Trophoblast cell (in vitro differentiated cells and primary cell): Measurements from ENCODE around the gene CCDC9.

Experiments
- DNase-seq, 2 donors: peaks; one replicate each; pipeline ENCODE4 v3.0.0-alpha.2; 2016
- H2AFZ ChIP-seq: 2 replicates; pipeline ENCODE4 v1.6.1; 2013; ENCODE audit warnings: low read length, moderate library complexity, mild to moderate bottlenecking; ENCODE audit not compliant: insufficient read depth, poor library complexity
- H2AK5ac ChIP-seq: 2 replicates; pipeline ENCODE4 v1.6.1; 2013; ENCODE audit warnings: mild to moderate bottlenecking, low read length
- H2BK120ac ChIP-seq: 2 replicates; pipeline ENCODE4 v1.6.1; 2013; ENCODE audit warnings: low read length, mild to moderate bottlenecking, moderate library complexity; ENCODE audit not compliant: insufficient read depth, poor library complexity
- H2BK12ac ChIP-seq: 2 replicates; pipeline ENCODE4 v1.6.1; 2013; ENCODE audit warnings: mild to moderate bottlenecking, low read length, moderate library complexity
- H2BK5ac ChIP-seq: 2 replicates; pipeline ENCODE4 v1.6.1; 2013; ENCODE audit warnings: low read length, low read depth, moderate library complexity, mild to moderate bottlenecking; ENCODE audit not compliant: poor library complexity
- H3K14ac ChIP-seq: 2 replicates; pipeline ENCODE4 v1.6.1; 2013; ENCODE audit warnings: mild to moderate bottlenecking, low read length
- H3K18ac ChIP-seq: 2 replicates; pipeline ENCODE4 v1.6.1; 2013; ENCODE audit warnings: mild to moderate bottlenecking, low read length
- H3K23ac ChIP-seq: 2 replicates; pipeline ENCODE4 v1.6.1; 2013; ENCODE audit warnings: low read length
- H3K27ac ChIP-seq: 2 replicates; pipeline ENCODE4 v1.5.1; 2013; ENCODE audit warnings: low read depth, mild to moderate bottlenecking, inconsistent platforms, low read length, moderate library complexity
- H3K27me3 ChIP-seq: 2 replicates; pipeline ENCODE4 v1.6.1; 2013; ENCODE audit warnings: inconsistent platforms, mild to moderate bottlenecking, low read length, moderate library complexity; ENCODE audit not compliant: insufficient read depth
- H3K36me3 ChIP-seq, 2 experiments: 1 replicate in 1 of 2; 2 replicates in 1 of 2; pipeline ENCODE4 v1.6.1; 2013; ENCODE audit warnings: low read length in 2 of 2, mild to moderate bottlenecking in 2 of 2, moderate library complexity in 1 of 2; ENCODE audit not compliant: insufficient read depth in 2 of 2, control insufficient read depth in 1 of 2
- H3K4ac ChIP-seq: 2 replicates; pipeline ENCODE4 v1.6.1; 2013; ENCODE audit warnings: low read depth, mild to moderate bottlenecking, low read length, moderate library complexity
- H3K4me1 ChIP-seq, 2 experiments: 1 replicate in 1 of 2; 2 replicates in 1 of 2; pipeline ENCODE4 v1.6.1; 2013; ENCODE audit warnings: low read length in 2 of 2, mild to moderate bottlenecking in 2 of 2, moderate library complexity in 1 of 2; ENCODE audit not compliant: insufficient read depth in 2 of 2, control insufficient read depth in 1 of 2
- H3K4me2 ChIP-seq: 2 replicates; pipeline ENCODE4 v1.6.1; 2013; ENCODE audit warnings: inconsistent platforms, mild to moderate bottlenecking, low read length, moderate library complexity
- H3K4me3 ChIP-seq: 2 replicates; pipeline ENCODE4 v1.5.1; 2013; ENCODE audit warnings: mild to moderate bottlenecking, low read depth, low read length, inconsistent platforms
- H3K79me1 ChIP-seq: one replicate; pipeline ENCODE4 v1.6.1; 2013; ENCODE audit warnings: low read length
- H3K79me2 ChIP-seq: 2 replicates; pipeline ENCODE4 v1.6.1; 2013; ENCODE audit warnings: low read length, mild to moderate bottlenecking; ENCODE audit not compliant: control insufficient read depth, insufficient read depth, poor library complexity
- H3K9ac ChIP-seq: 2 replicates; pipeline ENCODE4 v1.6.1; 2013; ENCODE audit warnings: mild to moderate bottlenecking, low read length
- H3K9me3 ChIP-seq: 2 replicates; pipeline ENCODE4 v1.6.1; 2013; ENCODE audit warnings: low read depth, mild to moderate bottlenecking, control low read depth, inconsistent platforms, low read length; ENCODE audit not compliant: insufficient read depth
- H4K12ac ChIP-seq: 2 replicates; pipeline ENCODE4 v1.6.1; 2013; ENCODE audit warnings: low read depth, mild to moderate bottlenecking, low read length, moderate library complexity
- H4K8ac ChIP-seq: 2 replicates; pipeline ENCODE4 v1.6.1; 2013; ENCODE audit warnings: low read depth, mild to moderate bottlenecking, low read length, moderate library complexity
- H4K91ac ChIP-seq: one replicate; pipeline ENCODE4 v1.6.1; 2013; ENCODE audit warnings: low read depth, mild to moderate bottlenecking, low read length, moderate library complexity
- WGBS: extraction: QIAGEN DNeasy Blood & Tissue Kit; methylation state at CpG from one replicate; pipeline ENCODE4 v1.1.7; 2013; ENCODE audit warnings: missing lambda C conversion rate; ENCODE audit not compliant: insufficient read length, insufficient coverage; ENCODE audit errors: extremely low coverage; 5-methylcytosine and 5-hydroxymethylcytosine counted together

CCDC9 gene

GRCh38 chr19:47309608-47310007, 53.3 kb downstream of the CCDC9 start, which contains the start of gene C5AR1:
TSS of gene C5AR1 (plus strand) at chr19:47309861. CDS start at chr19:47309896, 35 bp downstream.
- Histone ChIP-seq H2BK12ac (no peak within 1 kb of the TSS), H3K9me3 (no peaks in the 10 kb centered on the region)
- no CpG with 5 or more reads among the region's 12 CpGs for WGBS

GRCh38 chr19:47310323-47310722, 54.0 kb downstream of the CCDC9 start:
- Histone ChIP-seq H2BK120ac (no peak overlapping the region), H3K4me3 (no peak overlapping the region), H2AFZ (no peak overlapping the region), H3K27me3 (no peaks in the 10 kb centered on the region), H4K8ac (no peak overlapping the region), H3K14ac (no peak overlapping the region), H3K9me3 (no peaks in the 10 kb centered on the region), H3K27ac (no peak overlapping the region), H2BK5ac (no peak overlapping the region), H3K79me1 (no peaks in the 10 kb centered on the region), H3K79me2 (no peaks in the 10 kb centered on the region), H3K4me2 (no peak overlapping the region), H4K12ac (no peak overlapping the region), H4K91ac (no peak overlapping the region), H3K4me1 (peaks cover 0 to 2% of the 10 kb centered on the region in 2 experiments), H3K18ac (no peak overlapping the region), H3K9ac (no peak overlapping the region), H3K23ac (no peak overlapping the region), H3K36me3 (no peaks in the 10 kb centered on the region), H2AK5ac (no peak overlapping the region), H3K4ac (no peak overlapping the region), H2BK12ac (no peak overlapping the region)
- peak in 1 of 2 donors; percentile 82 for DNase-seq
- no CpG with 5 or more reads among the region's 2 CpGs for WGBS

More at GRCh38 chr19:47309608-47310007, 53.3 kb downstream of the CCDC9 start, which contains the start of gene C5AR1:
- Histone ChIP-seq H3K4ac (no peak within 1 kb of the TSS), H2AFZ (no peak within 1 kb of the TSS), H3K79me1 (no peaks in the 10 kb centered on the region), H2BK5ac (no peak within 1 kb of the TSS), H3K27ac (no peak within 1 kb of the TSS), H3K14ac (no peak within 1 kb of the TSS), H3K4me3 (no peak within 1 kb of the TSS), H3K9ac (no peak within 1 kb of the TSS), H3K79me2 (no peaks in the 10 kb centered on the region), H4K8ac (no peak within 1 kb of the TSS), H3K4me1 (peaks cover 0 to 2% of the 10 kb centered on the region in 2 experiments), H4K91ac (no peak within 1 kb of the TSS), H2BK120ac (no peak within 1 kb of the TSS), H3K27me3 (no peaks in the 10 kb centered on the region), H3K18ac (no peak within 1 kb of the TSS), H2AK5ac (no peak within 1 kb of the TSS), H3K23ac (no peak within 1 kb of the TSS), H3K36me3 (no peaks in the 10 kb centered on the region), H3K4me2 (no peak within 1 kb of the TSS), H4K12ac (no peak within 1 kb of the TSS)
- no peak for DNase-seq

DNA sequence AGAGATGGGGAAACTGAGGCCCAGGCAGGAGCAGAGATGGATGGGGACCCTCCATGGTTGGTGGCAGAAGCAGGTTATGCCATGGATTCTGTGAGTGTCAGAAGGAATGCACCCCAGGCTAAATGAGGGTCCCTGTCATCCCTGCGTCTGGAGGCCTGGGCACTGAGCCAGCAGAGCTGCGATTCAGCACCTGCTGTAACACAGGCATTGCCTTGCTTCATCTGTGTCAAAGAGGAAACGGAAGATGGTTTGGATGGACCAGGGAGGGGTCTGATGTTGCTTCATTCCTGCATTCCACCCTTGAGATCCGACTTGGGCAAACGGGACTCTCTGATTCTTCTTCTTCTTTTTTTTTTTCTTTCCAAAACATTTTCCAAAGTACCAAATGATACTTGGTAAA, 54.5 kb downstream of the CCDC9 start:
- WGBS, result no CpG with 5 or more reads among the region's 5 CpGs
- H3K4ac ChIP-seq, result no peak overlapping the region
- H4K91ac ChIP-seq, result no peak overlapping the region
- no peak overlapping the region for H2BK120ac ChIP-seq
- no peak overlapping the region for H3K9ac ChIP-seq
- H2BK5ac ChIP-seq, result no peak overlapping the region
- H4K12ac ChIP-seq, result no peak overlapping the region
- H3K4me3 ChIP-seq, result no peak overlapping the region
- no peak overlapping the region for H2AFZ ChIP-seq
- H2AK5ac ChIP-seq, result no peak overlapping the region
- DNase-seq, result peak; percentile 96 to 99
- H3K79me2 ChIP-seq, result no peaks in the 10 kb centered on the region
- H3K27me3 ChIP-seq, result no peaks in the 10 kb centered on the region
- no peak overlapping the region for H2BK12ac ChIP-seq
- no peak overlapping the region for H3K18ac ChIP-seq
- no peaks in the 10 kb centered on the region for H3K4me1 ChIP-seq
- no peak overlapping the region for H3K14ac ChIP-seq
- H3K4me2 ChIP-seq, result no peak overlapping the region
- H3K36me3 ChIP-seq, result no peaks in the 10 kb centered on the region
- no peaks in the 10 kb centered on the region for H3K9me3 ChIP-seq
- H3K79me1 ChIP-seq, result no peaks in the 10 kb centered on the region
- H3K23ac ChIP-seq, result no peak overlapping the region
- H4K8ac ChIP-seq, result no peak overlapping the region
- no peak overlapping the region for H3K27ac ChIP-seq

GRCh38 chr19:47312366-47313006, 56.2 kb downstream of the CCDC9 start:
- Histone ChIP-seq H3K36me3 (no peaks in the 10 kb centered on the region), H3K9ac (no peak overlapping the region), H3K9me3 (no peaks in the 10 kb centered on the region), H3K79me2 (no peaks in the 10 kb centered on the region), H4K8ac (no peak overlapping the region), H3K4ac (no peak overlapping the region), H3K27me3 (no peaks in the 10 kb centered on the region), H3K18ac (no peak overlapping the region), H2BK12ac (no peak overlapping the region), H3K4me3 (no peak overlapping the region), H3K27ac (no peak overlapping the region), H3K14ac (no peak overlapping the region), H4K12ac (no peak overlapping the region), H2AK5ac (no peak overlapping the region), H3K4me1 (no peaks in the 10 kb centered on the region), H3K4me2 (no peak overlapping the region), H2BK5ac (no peak overlapping the region), H2BK120ac (no peak overlapping the region), H3K23ac (no peak overlapping the region), H2AFZ (no peak overlapping the region), H3K79me1 (no peaks in the 10 kb centered on the region), H4K91ac (no peak overlapping the region)
- no CpG with 5 or more reads among the region's 5 CpGs for WGBS
- no peak for DNase-seq
